SW480 (cell line): Measurements from ENCODE around the gene CCHCR1.

Source experiments
- DNase-seq: peaks from one replicate; pipeline ENCODE4 v3.0.0-alpha.2; 2016; ENCODE audit warnings: low spot score

CCHCR1 gene

GRCh38 chr6:31129130-31129529 is 28.5 kb downstream of the CCHCR1 start:
- DNase-seq, result no peak

DNA sequence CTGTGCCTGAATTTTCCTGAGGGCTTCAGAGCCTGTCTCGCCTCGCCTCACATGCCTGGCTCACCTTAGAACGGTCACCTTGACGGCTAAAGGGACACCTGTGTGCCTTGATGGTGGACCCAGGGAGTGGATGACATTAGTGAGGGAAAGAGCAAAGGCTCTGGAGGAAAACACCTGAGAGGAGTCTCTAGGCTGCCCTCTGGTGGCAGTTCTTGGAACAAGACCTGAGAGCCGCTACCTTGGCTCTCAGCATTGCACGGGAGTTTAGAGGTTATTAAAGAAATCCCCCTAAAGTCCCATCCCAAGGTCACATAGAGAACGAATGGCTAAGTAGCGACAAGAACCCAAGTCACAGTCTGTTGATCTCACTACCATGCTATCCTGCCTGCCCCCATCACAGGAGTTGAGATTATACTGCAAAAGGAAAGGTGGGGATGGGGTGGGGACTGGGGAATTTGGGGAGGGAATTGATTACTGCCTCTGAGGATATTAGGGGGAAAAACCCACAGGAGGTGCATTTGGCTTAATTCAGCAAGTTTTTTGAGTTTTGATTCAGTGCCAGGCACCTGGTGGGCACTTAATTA is 29.4 kb downstream of the CCHCR1 start:
- peak; percentile 48 for DNase-seq

GRCh38 chr6:31126396-31127175 is 31.0 kb downstream of the CCHCR1 start:
- peak; percentile 43 for DNase-seq

DNA sequence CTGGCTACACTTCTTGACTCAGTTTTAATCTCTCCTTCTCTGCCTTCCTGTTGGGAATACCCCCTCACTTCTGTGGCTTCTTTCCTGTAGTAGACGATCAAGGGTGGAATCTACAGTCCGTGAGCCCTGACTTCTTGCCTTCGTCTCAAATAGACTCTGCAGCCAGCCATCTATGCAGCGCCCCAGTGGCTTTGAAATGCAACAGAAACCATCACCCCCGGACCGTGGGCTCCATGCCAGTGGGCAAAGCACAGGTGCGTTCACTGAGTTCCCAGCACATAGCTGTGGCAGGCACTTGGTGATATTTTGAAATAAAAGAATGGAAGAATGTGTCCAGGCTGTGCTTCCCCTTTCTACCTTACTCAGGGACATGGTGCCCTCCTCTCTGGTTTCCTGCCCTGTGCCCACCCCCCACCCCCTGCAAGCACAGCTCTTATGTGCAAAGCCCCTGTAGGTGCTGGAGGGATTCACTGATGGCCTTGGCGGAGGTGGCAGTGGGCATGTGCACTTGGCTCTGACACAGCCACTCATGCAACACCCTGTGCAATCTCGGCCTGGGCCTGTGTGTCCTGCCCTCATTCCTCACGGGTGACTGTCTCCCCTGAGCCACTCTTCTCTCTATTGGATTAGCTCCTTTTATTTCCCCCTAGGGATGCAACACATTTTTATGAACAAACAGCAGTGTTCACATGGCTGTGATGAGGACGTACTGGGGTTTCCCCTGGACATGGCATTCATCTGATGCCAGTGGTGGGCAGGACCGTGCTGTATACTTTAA is 31.8 kb downstream of the CCHCR1 start:
- DNase-seq, result peak; percentile 35

DNA sequence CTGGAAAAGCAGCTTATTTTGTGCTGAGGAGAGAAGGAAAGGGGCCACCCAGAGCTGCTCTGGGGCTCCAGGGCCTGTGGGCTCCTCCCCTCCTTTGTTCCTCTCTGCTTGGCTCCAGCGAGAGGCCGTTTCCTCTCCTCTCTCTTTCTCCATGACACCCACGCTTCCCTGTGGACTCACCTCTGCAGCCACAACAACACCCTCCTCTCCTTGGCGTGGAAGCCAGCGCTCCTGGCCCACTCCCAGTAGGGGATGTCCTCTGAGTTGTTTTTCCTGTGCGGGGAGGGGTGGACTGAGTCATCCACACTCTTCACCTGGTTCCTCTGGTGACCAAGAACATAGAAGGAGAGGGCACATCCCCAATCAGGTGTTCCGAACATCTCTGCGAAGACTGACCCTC is 32.4 kb downstream of the CCHCR1 start:
- peak; percentile 58 for DNase-seq

DNA sequence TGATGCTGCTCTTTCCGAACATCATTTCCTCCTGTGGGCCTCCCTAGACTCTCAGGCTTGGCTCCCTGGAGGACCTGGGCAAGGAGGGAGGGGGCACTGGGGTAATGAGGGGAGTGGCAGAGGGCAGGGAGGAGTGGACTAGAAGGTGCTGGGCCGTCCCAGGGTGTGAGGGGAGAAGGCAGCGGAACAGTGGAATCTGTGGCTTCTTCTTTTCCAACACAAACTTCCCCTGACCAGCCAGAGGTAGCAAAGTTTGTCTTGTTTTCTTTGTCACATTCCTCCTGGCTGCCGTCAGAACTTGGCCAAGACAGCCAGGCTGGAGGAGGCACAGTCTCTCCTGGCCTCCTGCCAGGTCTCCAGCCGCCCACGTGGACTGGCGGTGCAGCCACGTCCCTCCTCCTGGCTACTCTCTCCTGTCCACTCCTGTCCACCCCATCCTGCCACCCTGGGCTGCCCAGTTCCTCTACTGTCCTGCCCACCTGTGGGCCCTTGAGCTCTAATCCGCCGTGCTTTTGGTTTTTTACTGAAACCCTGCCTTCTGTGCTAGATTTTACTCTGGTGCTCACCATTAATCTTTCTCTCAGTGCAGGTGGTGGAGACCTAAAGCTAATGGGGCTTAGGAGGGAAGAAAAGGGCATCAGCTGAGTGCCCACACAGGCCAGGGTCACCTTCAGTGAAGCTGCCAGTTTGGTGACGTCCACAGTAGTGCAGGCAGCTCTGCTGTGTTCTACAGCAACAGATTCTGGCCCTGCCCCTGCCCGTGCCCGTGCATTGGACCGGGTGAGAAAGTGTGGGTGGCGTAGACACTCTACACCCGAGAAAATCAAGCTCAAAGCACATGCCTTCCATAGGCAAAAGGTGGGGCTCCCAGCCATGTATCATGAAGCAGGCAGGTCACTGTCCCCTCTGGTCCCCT is 34.6 kb downstream of the CCHCR1 start:
- DNase-seq, result peak; percentile 29

DNA sequence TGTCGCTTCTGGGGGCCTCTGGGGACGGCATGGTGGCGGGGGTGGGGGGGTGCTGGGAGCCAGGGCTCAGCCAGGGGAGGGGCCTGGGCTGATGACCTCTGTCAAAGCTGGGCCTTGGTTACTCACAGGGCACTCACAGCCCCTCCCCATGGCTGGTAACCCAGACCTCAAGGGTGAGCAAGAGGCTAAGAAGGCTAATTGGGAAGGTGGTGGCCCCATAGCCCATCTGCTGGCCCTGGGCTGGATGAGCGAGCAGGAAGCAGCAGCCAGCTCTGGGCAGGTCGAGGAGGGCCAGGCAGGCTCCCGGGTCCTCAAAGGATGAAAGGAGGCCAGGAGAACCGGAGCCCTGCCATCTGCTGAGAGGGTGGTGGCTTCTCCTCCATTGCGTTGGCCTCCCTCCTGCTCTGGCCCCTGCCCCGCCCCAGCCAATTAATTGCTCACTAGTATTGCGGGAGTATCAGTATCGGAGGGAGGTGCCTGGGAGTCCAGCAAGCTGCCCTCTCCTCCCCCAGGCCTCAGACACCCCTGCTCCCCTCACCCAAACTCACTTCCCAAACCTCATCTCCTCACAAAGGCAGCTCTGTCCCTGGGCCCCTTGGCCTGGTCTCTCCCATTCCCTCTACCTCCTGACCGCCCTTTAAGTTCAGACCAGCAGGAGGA is 36.3 kb downstream of the CCHCR1 start:
- no peak for DNase-seq

DNA sequence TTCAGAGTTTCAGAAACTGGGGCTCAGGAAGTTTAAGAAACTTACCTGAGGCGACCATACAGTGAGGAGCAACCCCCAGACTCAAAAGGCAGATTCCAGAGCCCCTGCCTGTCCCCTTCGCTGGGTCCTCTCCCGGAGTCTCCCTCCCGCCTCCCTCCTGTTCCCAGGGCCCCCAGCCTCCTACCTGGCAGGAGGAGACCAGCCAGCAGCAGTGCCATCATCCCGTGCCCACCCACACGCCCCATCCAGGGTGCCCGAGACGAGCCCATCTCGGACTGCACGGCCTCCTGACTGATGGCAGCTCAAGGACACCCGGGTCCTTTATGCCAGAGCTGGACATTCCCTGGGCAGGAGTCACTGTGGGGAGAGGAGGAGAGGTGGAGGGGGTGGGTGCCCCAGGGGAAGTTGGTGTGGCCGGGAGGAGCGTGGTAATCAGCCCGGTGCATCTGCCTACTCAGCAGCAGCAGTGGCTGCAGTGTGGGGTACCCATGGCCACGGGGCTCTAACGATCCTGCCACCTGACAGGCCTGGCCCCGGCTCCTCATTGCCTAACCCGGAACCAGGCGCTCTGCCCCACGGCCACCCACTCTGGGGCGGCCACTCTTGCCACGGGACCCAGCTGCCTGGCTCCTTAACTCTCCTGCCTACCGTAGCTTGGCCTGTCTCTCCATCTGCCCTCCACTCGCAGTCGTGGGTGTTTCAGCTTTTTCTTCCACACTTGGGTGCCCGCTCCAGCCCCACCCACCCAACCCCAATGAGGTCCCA is 37.3 kb downstream of the CCHCR1 start, which contains the start of gene CDSN:
TSS of gene CDSN (minus strand) at position 296 of the 765 bp plus-strand sequence. CDS start at position 269, 27 bp downstream.
- no peak for DNase-seq

- no peak for DNase-seq
These were observed 39.4 kb downstream of the CCHCR1 start for GRCh38 chr6:31118178-31118577.

DNA sequence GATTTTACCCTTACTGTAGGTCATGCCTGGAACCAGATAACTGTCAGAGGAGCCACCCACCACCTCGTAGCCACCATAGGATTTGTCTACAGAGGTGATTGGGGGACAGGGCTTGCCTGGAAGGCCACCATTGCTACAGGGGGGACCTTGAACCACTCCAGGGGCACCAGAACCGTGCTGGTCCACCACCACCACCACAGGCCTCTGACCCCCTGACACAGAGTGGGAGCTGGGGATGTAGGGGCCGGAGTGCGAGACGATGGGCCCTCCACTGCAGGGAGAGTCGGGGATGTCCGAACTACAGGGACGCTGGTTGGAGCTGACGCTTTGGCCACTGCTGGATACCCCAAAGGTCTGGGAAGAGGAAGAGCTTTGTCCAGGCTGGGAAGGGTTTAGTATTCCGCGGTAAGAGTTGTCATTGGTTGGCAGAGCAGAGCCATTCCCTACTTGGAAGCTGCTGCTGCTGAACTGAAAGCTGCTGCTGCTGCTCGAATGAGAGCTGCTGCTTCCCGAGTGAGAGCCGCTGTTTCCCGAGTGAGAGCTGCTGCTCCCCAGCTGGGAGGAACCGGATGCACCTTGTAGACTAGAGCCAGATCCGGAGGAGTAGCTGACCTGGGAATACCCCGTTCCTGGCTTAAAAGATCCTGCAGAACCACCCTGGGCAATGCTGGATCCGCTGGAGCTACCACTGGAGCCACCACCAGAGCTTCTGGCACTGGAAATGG is 40.8 kb downstream of the CCHCR1 start:
- DNase-seq, result no peak

DNA sequence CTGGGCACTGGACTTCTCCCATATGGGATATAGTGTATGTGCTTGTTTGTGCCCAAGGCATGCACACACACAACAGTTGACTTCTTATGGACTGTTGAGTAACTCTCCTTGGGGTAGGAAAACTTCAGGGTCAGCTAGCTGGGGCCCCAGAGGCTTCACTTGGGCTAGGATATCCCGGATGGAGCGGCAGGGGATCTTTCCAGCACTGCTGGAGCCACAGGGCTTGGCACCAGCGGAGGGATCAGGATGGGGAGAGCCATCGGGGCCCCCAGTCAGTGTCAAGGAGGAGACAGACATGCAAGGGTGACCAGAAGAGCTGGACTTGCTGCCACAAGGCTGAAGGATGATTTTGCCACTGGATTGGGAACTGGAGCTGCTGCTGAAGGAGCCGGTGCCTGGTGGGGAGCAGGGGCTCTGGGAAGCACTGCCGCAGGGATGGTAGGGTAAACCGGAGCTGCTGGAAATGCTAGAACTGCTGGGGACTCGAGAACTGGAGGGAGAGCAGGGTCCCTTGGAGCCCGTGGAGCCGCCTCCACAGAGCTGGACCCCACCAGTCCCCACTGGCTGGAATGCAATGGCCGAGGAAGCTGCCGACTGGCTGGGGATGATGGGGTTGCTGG is 41.6 kb downstream of the CCHCR1 start:
- DNase-seq, result no peak

GRCh38 chr6:31114970-31115849 is 42.4 kb downstream of the CCHCR1 start:
- DNase-seq, result peak; percentile 65

DNA sequence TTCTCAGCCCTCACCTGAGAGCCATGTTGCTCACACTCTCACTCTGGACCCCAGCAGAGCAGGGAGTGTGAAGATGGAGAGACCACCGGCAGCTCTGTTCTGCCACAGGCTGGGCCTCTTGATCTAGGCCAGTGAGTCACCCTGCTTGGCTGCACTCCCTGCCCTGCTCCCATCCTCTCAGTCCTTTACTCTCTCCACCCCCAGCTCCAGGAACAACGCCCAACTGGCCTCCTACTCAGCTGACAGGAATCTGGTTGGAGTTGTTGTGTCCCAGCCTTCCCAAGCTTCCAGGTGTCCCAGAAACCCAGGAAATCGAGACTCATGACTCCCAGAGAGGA is 43.1 kb downstream of the CCHCR1 start, which contains the start of gene PSORS1C1:
TSS of gene PSORS1C1 (plus strand) at position 260 of the 338 bp plus-strand sequence. CDS start 14,833 bp downstream, outside the sequence.
- peak; percentile 88 for DNase-seq

GRCh38 chr6:31113861-31114540 is 43.6 kb downstream of the CCHCR1 start:
- DNase-seq, result no peak

DNA sequence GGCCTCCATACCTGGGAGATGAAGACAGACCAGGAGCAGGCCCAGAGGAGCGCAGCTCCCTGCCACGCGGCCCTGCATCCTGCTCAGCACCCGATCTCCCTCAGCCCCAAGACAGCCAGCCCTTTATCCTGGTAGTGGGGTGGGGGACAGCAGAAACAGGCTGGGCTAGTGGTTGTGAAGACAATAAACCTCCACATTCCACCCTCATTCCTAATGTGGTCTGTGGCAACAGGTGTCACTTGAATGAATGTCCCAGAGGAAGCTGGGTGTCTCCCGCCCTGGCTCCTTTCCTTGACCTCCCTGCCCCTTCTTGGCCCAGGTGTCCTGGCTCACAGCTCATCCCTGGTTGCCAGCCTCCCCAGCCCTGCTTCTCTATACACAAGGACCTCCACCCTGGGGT is 45.1 kb downstream of the CCHCR1 start, which contains the start of gene C6orf15:
TSS of gene C6orf15 (minus strand) at position 98 of the 400 bp plus-strand sequence. CDS start at position 78, 20 bp downstream.
- peak; percentile 25 for DNase-seq

DNA sequence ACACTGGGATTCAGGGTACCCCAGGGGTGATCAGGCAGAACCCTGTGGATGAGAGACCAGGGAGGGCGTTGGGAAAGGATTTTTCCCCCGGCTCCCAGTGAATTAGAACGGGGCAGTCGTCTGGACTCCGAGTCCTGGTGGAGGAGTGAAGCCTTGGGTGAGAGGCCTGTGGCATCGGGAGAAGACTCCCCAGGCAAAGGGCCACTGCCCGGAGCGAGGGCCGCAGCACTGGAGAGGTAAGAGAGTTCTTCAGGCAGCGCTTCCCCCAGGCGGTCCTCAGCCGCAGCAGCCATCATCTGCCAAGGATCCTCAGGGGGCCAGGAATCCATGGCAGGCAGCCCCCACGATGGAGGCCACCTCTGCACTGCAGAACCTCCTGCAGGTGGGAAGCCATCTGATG is 45.9 kb downstream of the CCHCR1 start:
- no peak for DNase-seq

GRCh38 chr6:31110825-31111582 is 46.6 kb downstream of the CCHCR1 start:
- no peak for DNase-seq
